ENCODE measurements around the gene SERINC3. TPM values are rescaled to one million over a fixed set of nuclear protein-coding genes. Genes with fewer than 3 reads are reported as not detected.

SERINC3 gene
- 123 and 151 TPM in 2 replicates for total RNA-seq

GRCh38 chr20:44521484-44522481 is at the start of gene SERINC3:
TSS of gene SERINC3 (minus strand) at chr20:44522070. CDS start at chr20:44521951, 119 bp downstream.

GRCh38 chr20:44475694-44476560 is 45.9 kb downstream of the SERINC3 start, which contains the start of gene TTPAL:
TSS of gene TTPAL (plus strand) at chr20:44475874. CDS start at chr20:44480000, 4,126 bp downstream.

Small RNA genes within 50 kb of the gene (small RNA-seq; reads per million reads assigned to genes)
- not detected for gene RPL37AP1

Other genes starting within 250 kb of the SERINC3 start
- 9.5 and 12.7 TPM in 2 replicates for gene FITM2, start 210.9 kb downstream of the SERINC3 start, total RNA-seq
- not detected in 2 replicates for gene R3HDML, start 185.0 kb downstream of the SERINC3 start, total RNA-seq
- gene HNF4A, start 166.4 kb downstream of the SERINC3 start, total RNA-seq, result not detected in 2 replicates
- 21.9 and 22.2 TPM in 2 replicates for gene TTPAL, start 46.2 kb downstream of the SERINC3 start, total RNA-seq
- gene PKIG, start 60.5 kb upstream of the SERINC3 start, total RNA-seq, result 176 and 200 TPM in 2 replicates
- 29.9 and 37.2 TPM in 2 replicates for gene ADA, start 129.6 kb upstream of the SERINC3 start, total RNA-seq
- gene CCN5, start 193.3 kb upstream of the SERINC3 start, total RNA-seq, result 50.3 and 59.2 TPM in 2 replicates
- 115 and 133 TPM in 2 replicates for gene KCNK15, start 223.8 kb upstream of the SERINC3 start, total RNA-seq